GM19328 (cell line): Measurements from ENCODE around the gene TEC.
"Not testable (repeated sequence)": the region's sequence is repeated elsewhere in the genome, so short reads cannot be mapped to it uniquely, and the experiment has no call there.

ENCODE experiments used
- ATAC-seq: cut with Tn5 transposase; IDR thresholded peaks from one replicate; pipeline ENCODE4 v1.9.1; 2021; ENCODE audit warnings: mild to moderate bottlenecking, moderate library complexity; ENCODE audit not compliant: unreplicated experiment

TEC gene

DNA sequence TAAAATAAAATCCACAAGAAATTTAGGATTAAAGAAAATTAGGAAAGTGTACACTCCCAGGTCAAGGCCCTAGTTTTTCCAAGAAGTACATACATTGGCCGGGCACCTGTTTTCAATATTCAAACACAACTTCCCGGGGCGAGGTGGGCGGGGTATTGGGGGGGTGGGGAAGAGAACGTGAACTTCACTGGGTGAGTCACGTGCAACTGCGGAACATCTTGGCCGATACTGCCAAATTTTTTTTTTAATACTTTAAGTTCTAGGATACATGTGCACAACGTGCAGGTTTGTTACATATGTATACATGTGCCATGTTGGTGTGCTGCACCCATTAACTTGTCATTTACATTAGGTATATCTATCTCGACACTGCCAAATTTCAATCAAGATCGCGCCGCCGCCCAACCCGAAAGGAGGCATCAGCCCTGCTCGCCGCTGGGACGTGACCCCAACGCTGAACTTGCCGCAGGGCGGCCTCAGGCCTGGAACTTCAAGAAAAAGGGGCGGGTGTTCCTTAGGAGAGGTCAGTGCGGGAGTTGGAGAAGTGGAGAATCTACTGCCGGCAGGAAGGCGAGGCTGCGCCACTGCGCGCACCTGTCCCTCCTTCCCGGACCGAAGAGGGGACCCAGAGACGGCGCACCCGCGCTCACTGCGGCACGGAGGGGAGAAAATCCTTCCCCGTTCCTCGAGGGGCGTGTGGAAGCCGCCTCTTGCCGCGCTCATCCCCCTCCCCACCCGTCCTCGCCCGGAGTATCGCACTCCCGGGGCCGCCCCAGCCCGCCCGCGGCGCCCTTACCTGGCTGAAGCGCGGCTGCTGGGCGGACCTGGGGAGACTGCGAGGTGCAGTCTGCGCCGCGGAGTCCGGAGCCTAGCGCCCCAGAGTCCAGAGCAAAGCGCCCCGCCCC lies at the start of gene TEC:
TSS of gene TEC (minus strand) at position 883 of the 905 bp plus-strand sequence. CDS start 41,224 bp downstream, outside the sequence.
- peak; percentile 28 for ATAC-seq

DNA sequence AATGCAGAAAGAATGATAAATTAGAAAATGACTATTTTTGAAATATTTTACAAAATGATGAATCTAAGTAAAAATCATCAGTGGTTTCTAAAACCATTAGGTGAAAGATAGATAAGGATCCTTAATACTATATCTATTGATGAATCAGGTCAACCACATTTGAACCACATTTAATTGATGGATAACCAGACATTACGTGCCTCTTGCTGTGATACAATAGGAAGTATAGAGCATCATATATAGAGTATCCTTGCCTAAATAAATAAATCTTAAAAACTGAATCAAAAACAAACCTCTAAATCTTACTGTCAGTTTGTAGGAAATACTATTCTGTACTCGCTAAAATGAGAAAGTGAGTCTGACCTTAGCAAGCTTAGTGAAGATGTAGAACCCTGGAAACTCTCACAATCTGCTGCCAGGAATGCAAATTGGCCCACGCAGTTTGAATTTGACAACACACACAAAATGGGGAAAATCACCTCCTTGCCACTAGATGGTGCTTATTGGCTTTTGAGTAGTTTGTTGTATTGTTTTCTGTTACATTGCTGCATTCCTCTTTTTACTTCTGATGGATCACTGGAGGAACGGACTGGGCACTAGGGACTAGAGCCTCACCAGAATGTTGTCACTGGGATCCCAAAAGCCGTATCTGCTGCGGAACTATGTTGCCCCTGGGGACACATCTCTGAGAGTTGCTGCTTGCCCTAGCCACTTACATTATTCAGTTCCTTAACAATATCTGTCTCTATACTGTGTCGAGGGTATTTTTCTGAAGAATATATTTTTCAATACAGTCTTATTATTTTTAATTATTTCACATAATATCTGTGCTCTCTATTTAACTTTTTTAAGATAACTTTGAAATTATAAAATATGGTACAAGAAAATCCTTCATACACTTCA lies 46.3 kb upstream of the TEC start:
- peak; percentile 70 for ATAC-seq

- ATAC-seq: not testable (repeated sequence)
Measured at GRCh38 chr4:48314746-48315145, 45.1 kb upstream of the TEC start.

- ATAC-seq: no peak
Measured at GRCh38 chr4:48311896-48312295, 42.3 kb upstream of the TEC start.

- no peak for ATAC-seq
Measured at GRCh38 chr4:48308901-48309300, 39.3 kb upstream of the TEC start.

- ATAC-seq: no peak
Measured at GRCh38 chr4:48307528-48307927, 37.9 kb upstream of the TEC start.

GRCh38 chr4:48305508-48305907 lies 35.9 kb upstream of the TEC start:
- ATAC-seq: no peak

DNA sequence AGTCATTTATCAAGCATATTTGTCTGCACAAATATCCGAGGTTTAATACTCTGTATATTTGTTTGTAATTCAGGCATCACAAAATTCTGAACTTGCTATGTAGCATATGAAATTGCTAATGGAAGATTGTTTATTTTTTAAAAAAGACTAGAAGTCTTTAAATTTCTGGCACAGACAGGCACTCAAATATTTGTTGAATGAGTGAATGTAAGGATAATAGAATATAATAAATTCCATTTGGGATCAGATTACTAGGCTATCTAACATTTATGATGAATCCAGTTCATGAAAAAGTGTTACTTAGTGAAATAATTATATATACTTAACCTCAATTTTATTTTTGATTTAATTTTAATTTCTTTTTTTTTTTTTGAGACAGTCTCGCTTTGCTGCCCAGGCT lies 30.4 kb upstream of the TEC start:
- no peak for ATAC-seq

- no peak for ATAC-seq
Measured at GRCh38 chr4:48299560-48299959, 29.9 kb upstream of the TEC start.

GRCh38 chr4:48297256-48297846 lies 27.7 kb upstream of the TEC start:
- ATAC-seq: no peak

- no peak for ATAC-seq
Measured at GRCh38 chr4:48296365-48296764, 26.7 kb upstream of the TEC start.

DNA sequence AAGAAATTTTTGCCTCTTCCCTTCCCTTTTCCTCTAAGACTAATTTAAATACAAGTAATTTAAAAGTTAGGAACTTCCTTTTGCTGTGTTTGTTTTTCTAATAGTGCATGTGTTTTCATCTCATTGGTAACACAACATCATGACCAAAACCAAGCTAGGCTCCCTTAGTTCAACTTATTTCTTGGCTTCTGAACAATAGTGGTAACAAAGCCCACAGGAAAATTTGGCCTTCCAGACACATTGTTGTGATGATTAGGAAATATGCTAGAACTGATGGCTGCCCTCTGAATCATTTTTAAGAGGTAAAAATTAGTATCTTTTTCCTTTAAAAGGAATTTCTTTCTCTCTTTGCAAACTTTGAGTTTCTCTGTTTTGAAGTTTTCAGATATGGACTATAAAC lies 25.5 kb upstream of the TEC start:
- no peak for ATAC-seq

DNA sequence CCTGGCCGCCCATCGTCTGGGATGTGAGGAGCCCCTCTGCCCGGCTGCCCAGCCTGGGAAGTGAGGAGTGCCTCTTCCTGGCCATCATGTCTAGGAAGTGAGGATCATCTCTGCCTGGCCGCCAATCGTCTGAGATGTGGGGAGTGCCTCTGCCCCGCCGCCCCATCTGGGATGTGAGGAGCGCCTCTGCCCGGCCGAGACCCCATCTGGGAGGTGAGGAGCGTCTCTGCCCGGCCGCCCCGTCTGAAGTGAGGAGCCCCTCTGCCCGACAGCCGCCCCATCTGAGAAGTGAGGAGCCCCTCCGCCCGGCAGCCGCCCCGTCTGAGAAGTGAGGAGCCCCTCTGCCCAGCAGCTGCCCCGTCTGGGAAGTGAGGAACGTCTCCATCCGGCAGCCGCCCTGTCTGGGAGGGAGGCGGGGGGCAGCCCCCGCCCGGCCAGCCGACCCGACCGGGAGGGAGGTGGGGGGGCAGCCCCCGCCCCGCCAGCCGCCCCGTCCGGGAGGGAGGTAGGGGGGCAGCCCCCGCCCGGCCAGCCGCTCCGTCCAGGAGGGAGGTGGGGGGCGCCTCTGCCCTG lies 22.7 kb upstream of the TEC start:
- not testable (repeated sequence) for ATAC-seq

DNA sequence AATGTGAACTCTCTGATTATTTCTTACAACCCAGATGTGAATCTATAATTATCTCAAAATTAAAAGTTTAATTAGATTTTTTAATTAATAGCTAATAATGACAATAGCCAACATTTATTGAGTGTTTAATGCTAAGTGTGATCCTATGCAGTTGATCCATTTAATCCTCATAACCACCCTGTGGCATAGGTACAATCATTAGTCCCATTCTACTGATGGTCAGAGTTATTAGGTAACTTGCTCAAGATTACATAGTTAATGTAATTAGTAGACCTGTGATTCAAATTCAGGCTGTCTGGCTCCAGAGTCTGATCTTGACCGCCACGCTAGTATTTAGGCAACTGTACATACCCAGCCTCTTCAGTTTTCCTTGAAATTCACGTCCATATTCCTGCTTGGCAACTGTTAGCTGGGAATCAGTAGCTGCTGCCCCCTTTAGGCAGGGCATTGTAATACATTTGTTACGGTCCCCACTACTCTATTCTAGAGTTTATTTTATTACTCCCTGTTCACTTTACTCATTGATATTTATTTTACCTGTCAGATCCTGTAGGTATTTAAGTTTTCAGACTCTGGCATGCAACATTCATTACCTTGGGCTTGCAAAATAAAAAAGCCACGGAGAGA lies 20.6 kb upstream of the TEC start:
- no peak for ATAC-seq

GRCh38 chr4:48286060-48286459 lies 16.4 kb upstream of the TEC start:
- not testable (repeated sequence) for ATAC-seq

- ATAC-seq: not testable (repeated sequence)
Measured at GRCh38 chr4:48285640-48286039, 16.0 kb upstream of the TEC start.

- no peak for ATAC-seq
Measured at GRCh38 chr4:48275686-48276085, 6.0 kb upstream of the TEC start.

- ATAC-seq: no peak
Measured at GRCh38 chr4:48275247-48275646, 5.6 kb upstream of the TEC start.

DNA sequence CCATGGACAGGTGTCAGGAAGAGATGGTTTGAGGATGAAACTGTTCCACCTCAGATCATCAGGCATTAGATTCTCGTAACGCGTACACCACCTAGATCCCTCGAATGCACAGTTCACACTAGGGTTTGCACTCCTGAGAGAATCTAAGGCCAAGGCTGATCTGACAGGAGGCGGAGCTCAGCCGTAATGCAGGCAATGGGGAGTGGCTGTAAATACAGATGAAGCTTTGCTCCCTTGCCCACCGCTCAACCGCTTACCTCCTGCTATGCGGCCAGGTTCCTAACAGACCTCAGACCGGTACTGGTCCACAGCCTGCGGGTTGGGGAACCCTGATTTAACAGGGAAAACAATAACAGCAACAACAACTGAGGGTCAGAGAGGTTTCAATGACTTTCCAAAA lies 2.0 kb upstream of the TEC start:
- ATAC-seq: no peak

- ATAC-seq: no peak
Measured at GRCh38 chr4:48270951-48271473, 1.4 kb upstream of the TEC start.
